ENCODE data around the gene CNR1. TPM values are rescaled to one million over a fixed set of nuclear protein-coding genes. Genes with fewer than 3 reads are reported as not detected.

Gene CNR1
- total RNA-seq, 4 donors from 2014 or later, result 14.4 to 56.0 (median 34.0) TPM

GRCh38 chr6:88166493-88167351 is 575 bp upstream of the CNR1 start:
- DNase-seq (ENCODE audit: low spot score), result no peak
- no peak for TF ChIP-seq CTCF (IDR thresholded peaks at IDR 0.05)
- peak; percentile 46 for ATAC-seq (ENCODE audit: low FRiP score)

DNA sequence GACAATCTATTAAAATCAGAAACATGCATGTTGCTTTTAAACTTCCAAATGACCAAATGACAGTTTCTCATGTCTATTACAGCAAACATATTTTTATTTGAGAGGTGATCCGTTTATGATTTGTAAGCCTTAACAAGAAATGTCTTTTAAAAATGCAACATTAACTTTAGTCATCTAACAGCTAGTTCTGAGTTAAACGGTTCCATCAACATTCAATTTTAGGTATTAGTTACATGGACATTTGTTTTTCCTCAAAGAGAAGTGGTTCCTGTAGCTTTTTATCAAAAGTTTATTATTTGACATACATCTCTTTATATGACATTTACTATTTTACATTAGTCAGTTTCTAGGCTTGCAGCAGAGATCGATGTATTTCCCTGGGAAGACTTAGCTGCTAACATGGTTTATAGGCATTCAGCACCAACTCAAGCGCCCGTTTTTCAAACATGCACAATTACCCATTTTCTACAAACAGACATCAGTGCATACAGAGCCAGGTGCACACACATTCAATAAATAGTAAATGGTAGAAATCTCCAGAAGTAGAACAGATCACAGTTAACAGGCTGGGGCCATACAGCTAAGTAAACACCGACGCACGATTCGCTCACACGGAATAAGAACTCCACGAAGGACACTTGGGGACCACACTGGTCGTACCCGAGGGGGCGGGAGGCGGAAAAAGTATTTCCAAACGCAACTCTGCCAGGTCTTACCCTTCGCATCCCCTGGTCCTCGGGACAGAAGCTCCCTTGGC is 882 bp downstream of the CNR1 start:
- no peak for TF ChIP-seq CTCF (IDR thresholded peaks at IDR 0.05)
- DNase-seq (ENCODE audit: low spot score) (no peak), ATAC-seq (ENCODE audit: low FRiP score) (peak; percentile 11)

GRCh38 chr6:88164061-88164460 is 2.1 kb downstream of the CNR1 start:
- no peak for TF ChIP-seq CTCF (IDR thresholded peaks at IDR 0.05)
- no peak for DNase-seq (ENCODE audit: low spot score)
- ATAC-seq (ENCODE audit: low FRiP score), result no peak

GRCh38 chr6:88163616-88164015 is 2.5 kb downstream of the CNR1 start:
- no peak for ATAC-seq (ENCODE audit: low FRiP score)
- DNase-seq (ENCODE audit: low spot score), result no peak
- TF ChIP-seq CTCF (IDR thresholded peaks at IDR 0.05), result no peak

- no peak for TF ChIP-seq CTCF (IDR thresholded peaks at IDR 0.05)
- DNase-seq (ENCODE audit: low spot score) (no peak), ATAC-seq (ENCODE audit: low FRiP score) (no peak)
Observed at GRCh38 chr6:88161940-88162339, 4.2 kb downstream of the CNR1 start.

DNA sequence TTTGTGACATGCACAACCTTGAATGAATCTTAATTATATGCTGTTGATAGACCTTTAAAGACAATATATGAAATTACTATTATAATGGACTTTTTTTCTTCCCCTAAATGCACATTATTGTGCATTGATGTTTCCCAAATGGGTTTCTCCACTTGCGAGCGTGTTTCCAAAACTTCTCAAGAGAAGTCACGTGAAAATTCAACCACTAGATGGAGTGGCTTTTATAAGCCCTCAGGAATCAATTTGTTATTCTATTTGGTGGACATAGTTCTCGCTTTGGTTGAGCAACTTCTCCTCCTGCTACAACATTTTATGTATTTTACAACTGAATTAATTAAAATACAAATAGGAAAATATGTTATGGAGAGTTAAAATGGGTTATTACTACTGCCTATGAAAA is 9.0 kb downstream of the CNR1 start:
- no peak for DNase-seq (ENCODE audit: low spot score)

More for the DNA sequence above, 9.0 kb downstream of the CNR1 start:
- TF ChIP-seq CTCF (IDR thresholded peaks at IDR 0.05), result no peak
- no peak for ATAC-seq (ENCODE audit: low FRiP score)

All from omental fat pad (tissue), 4 donors.